Keratinocyte (primary cell): ENCODE data around the gene PRPF6.

ENCODE experiments used
- CTCF ChIP-seq, 3 experiments: IDR thresholded peaks in 1 of 3; conservative IDR thresholded peaks in 1 of 3; optimal IDR thresholded peaks in 1 of 3; 2 replicates in 2 of 3; 3 replicates in 1 of 3; pipeline versions ENCODE3 to v1.5.1; 2011; ENCODE audit warnings: low read length in 3 of 3, mild to moderate bottlenecking in 3 of 3, moderate library complexity in 2 of 3, control low read depth in 1 of 3, inconsistent platforms in 1 of 3; ENCODE audit not compliant: insufficient read depth in 2 of 3; ENCODE audit errors: extremely low read depth in 1 of 3
- EZH2 ChIP-seq: IDR thresholded peaks from one replicate; pipeline ENCODE4 v1.6.1; 2012; ENCODE audit warnings: inconsistent platforms, mild to moderate bottlenecking, low read length, moderate library complexity

GRCh38 chr20:63959699-63960075, 21.2 kb upstream of the PRPF6 start:
- TF ChIP-seq CTCF (optimal IDR thresholded peaks at IDR 0.05 in 1 of 3, IDR thresholded peaks at IDR 0.05 in 1 of 3, conservative IDR thresholded peaks at IDR 0.05 in 1 of 3; ENCODE audit: extremely low read depth in 1 of 3, insufficient read depth in 2 of 3, low read length in 3 of 3) = no peak
- TF ChIP-seq EZH2 = no peak
